Esophagus squamous epithelium (tissue), 5 donors: Measurements from ENCODE around the gene ZC3H12A. TPM values are rescaled to one million over a fixed set of nuclear protein-coding genes. Genes with fewer than 3 reads are reported as not detected.
A peak's percentile ranks its signal among the peaks of the same experiment; 100 is the strongest.

ENCODE experiments used
- DNase-seq: peaks from one replicate; lab custom pipeline; 2025; lab: John Stamatoyannopoulos, UW
- H3K27ac ChIP-seq, 4 donors: fragments of 200-600 bp; sonication (generic); one replicate each; pipeline ENCODE4 v1.5.1; 2016 to 2019; ENCODE audit warnings: mild to moderate bottlenecking in 1 of 4
- H3K27me3 ChIP-seq, 4 donors: fragments of 200-600 bp; sonication (generic); 1 replicate in 3 of 4; 2 replicates in 1 of 4; pipeline versions ENCODE4 v1.5.1 to v1.6.0; 2017 to 2021; ENCODE audit warnings: antibody characterized with exemption in 1 of 4
- H3K36me3 ChIP-seq, 3 donors: fragments of 200-600 bp; sonication (generic); one replicate each; pipeline ENCODE4 v1.5.1; 2016 to 2019
- H3K4me1 ChIP-seq, 3 donors: fragments of 200-600 bp; sonication (generic); one replicate each; pipeline ENCODE4 v1.5.1; 2017 to 2019
- H3K4me3 ChIP-seq, 4 donors: fragments of 200-600 bp; sonication (generic); 1 replicate in 3 of 4; 2 replicates in 1 of 4; pipeline ENCODE4 v1.5.1; 2016 to 2019; ENCODE audit warnings: mild to moderate bottlenecking in 2 of 4, moderate library complexity in 1 of 4
- H3K9me3 ChIP-seq, 3 donors: fragments of 200-600 bp; sonication (generic); one replicate each; pipeline ENCODE4 v1.5.1; 2016 to 2019
- POLR2A ChIP-seq, 4 donors: fragments of 450-650 bp; IDR thresholded peaks; one replicate each; pipeline ENCODE4 v1.6.1; 2017; ENCODE audit warnings: antibody characterized with exemption in 4 of 4, mild to moderate bottlenecking in 4 of 4, moderate library complexity in 3 of 4
- WGBS, 2 donors: methylation state at CpG; one replicate each; pipeline ENCODE4 v1.1.5; 2018; 5-methylcytosine and 5-hydroxymethylcytosine counted together
- intact Hi-C: fragments of 100-400 bp; cut with DNase I; formaldehyde crosslinking; loops from one replicate; pipeline ENCODE4 v1.15.0; 2022
- total RNA-seq, 4 donors: library from RNA; depleted of rRNA; stranded (reverse); fragments of >200 nt; gene quantifications; one replicate each; pipeline ENCODE4 v1.1.0, GENCODE V29; 2016
- TF ChIP-seq, protein P1 (sequence below), 6 experiments: fragments of 450-650 bp in 4 of 6; fragments of 200-600 bp in 2 of 6; sonication (generic) in 2 of 6; IDR thresholded peaks; one replicate each; pipeline ENCODE4 v1.5.1; 2016 to 2019; ENCODE audit warnings: antibody characterized with exemption in 6 of 6, mild to moderate bottlenecking in 4 of 6, moderate library complexity in 4 of 6
- donor health status: DM: yes; HTN: yes; CAD: no.

ZC3H12A gene
- total RNA-seq, 4 donors from 2014 or later = 11.6 to 132 (median 49.0) TPM

DNA sequence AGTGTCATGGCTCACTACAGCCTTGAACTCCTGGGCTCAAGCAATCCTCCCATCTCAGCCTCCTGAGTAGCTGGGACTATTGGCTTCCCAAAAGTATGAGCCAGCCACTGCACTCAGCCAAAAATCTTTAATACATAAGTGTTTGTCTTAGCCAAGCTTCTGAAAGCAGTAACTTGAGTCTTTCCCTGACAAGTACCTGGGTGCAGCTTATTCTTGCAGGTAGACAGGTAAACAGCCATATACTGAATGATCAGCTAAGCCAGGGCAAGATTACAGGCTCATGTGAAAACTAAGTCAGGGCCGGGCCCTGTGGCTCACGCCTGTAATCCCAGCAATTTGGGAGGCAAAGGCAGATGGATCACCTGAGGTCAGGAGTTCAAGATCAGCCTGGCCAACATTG is 32.4 kb downstream of the ZC3H12A start:
- intact Hi-C loops = no loop called here
- DNase-seq = no peak
- no peak overlapping the region for H3K27ac ChIP-seq
- H3K9me3 ChIP-seq = no peaks in the 10 kb centered on the region
- H3K4me1 ChIP-seq = peaks cover 0 to 3% (median 0%) of the 10 kb centered on the region in 3 donors
- H3K4me3 ChIP-seq = no peak overlapping the region
- TF ChIP-seq, protein P1, sequence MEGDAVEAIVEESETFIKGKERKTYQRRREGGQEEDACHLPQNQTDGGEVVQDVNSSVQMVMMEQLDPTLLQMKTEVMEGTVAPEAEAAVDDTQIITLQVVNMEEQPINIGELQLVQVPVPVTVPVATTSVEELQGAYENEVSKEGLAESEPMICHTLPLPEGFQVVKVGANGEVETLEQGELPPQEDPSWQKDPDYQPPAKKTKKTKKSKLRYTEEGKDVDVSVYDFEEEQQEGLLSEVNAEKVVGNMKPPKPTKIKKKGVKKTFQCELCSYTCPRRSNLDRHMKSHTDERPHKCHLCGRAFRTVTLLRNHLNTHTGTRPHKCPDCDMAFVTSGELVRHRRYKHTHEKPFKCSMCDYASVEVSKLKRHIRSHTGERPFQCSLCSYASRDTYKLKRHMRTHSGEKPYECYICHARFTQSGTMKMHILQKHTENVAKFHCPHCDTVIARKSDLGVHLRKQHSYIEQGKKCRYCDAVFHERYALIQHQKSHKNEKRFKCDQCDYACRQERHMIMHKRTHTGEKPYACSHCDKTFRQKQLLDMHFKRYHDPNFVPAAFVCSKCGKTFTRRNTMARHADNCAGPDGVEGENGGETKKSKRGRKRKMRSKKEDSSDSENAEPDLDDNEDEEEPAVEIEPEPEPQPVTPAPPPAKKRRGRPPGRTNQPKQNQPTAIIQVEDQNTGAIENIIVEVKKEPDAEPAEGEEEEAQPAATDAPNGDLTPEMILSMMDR (IDR thresholded peaks at IDR 0.05) = no peak
- TF ChIP-seq POLR2A (IDR thresholded peaks at IDR 0.05) = no peak
- WGBS, 2 donors = 86 to 90% methylated on average over 2 of the region's 2 CpGs
- no peaks in the 10 kb centered on the region for H3K27me3 ChIP-seq
- peaks cover under 1 to 97% (median 12%) of the 10 kb centered on the region in 3 donors for H3K36me3 ChIP-seq

DNA sequence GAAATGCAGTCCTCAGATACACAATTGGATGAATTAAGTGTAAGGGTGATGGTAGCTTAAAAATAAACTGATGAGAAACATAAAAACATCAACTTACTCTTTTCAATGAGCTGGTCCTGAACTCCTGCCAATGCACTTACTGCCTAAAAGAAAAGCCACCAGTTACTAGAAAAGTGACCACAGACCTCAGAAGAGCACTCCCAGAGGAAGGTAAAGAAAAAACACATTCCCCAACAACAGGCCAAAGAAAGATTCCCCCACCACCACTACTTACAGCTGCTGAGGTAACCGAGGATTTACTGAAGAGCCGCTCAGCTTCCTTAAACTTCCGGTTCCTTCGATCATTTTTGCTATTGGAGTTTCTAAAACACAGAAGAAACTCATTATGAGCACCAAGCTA is 34.8 kb downstream of the ZC3H12A start:
- no peak for DNase-seq
- Histone ChIP-seq H3K4me3 (no peak overlapping the region), H3K36me3 (peaks cover 0 to 87% (median 15%) of the 10 kb centered on the region in 3 donors), H3K9me3 (no peaks in the 10 kb centered on the region), H3K27me3 (no peaks in the 10 kb centered on the region), H3K4me1 (peaks cover 6 to 28% (median 8%) of the 10 kb centered on the region in 3 donors), H3K27ac (no peak overlapping the region)
- TF ChIP-seq, protein P1 (IDR thresholded peaks at IDR 0.05) = no peak
- no peak for TF ChIP-seq POLR2A (IDR thresholded peaks at IDR 0.05)
- intact Hi-C loops = no loop called here
- WGBS, 2 donors = 81 to 87% methylated on average over 4 of the region's 4 CpGs

DNA sequence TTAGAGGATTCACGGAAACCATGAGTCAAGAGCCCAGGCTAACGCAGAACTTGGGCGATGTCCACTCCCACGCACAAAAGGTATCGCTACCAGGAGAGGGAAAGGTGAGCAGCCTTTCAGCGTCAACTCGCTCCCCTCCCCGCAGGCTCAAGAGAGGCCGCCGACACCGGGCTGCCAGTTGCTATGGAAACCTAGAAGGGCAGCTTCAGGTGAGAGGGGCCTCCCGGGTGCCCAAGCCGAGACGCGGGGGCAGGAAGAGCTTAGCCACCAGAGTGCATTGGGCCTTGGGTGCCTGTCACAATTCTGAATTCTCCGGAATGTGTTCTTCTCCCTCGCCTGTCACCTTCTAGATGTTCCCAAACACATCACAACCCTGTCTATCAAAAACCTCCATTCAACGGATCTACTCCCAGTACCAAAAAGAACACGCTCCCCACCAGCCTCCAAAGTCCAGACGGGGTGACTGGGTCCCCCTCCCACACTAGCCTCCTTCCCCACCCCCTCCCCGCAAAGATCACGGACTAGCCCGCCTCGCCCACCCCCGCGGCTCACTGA is 39.5 kb downstream of the ZC3H12A start:
- peaks cover 8 to 34% (median 12%) of the 10 kb centered on the region in 3 donors for H3K4me1 ChIP-seq
- peaks cover 0 to 40% (median 9%) of the 10 kb centered on the region in 3 donors for H3K36me3 ChIP-seq
- peak overlapping the region; percentile 92 to 97 (median 96) for H3K27ac ChIP-seq
- no peak for TF ChIP-seq POLR2A (IDR thresholded peaks at IDR 0.05)
- TF ChIP-seq, protein P1 (IDR thresholded peaks at IDR 0.05) = no peak
- no peak for DNase-seq
- WGBS, 2 donors = 0 to 3% methylated on average over 12 to 23 of the region's 26 CpGs
- intact Hi-C loops = no loop called here
- no peaks in the 10 kb centered on the region for H3K27me3 ChIP-seq
- no peaks in the 10 kb centered on the region for H3K9me3 ChIP-seq
- peak overlapping the region; percentile 75 to 100 (median 84) for H3K4me3 ChIP-seq

DNA sequence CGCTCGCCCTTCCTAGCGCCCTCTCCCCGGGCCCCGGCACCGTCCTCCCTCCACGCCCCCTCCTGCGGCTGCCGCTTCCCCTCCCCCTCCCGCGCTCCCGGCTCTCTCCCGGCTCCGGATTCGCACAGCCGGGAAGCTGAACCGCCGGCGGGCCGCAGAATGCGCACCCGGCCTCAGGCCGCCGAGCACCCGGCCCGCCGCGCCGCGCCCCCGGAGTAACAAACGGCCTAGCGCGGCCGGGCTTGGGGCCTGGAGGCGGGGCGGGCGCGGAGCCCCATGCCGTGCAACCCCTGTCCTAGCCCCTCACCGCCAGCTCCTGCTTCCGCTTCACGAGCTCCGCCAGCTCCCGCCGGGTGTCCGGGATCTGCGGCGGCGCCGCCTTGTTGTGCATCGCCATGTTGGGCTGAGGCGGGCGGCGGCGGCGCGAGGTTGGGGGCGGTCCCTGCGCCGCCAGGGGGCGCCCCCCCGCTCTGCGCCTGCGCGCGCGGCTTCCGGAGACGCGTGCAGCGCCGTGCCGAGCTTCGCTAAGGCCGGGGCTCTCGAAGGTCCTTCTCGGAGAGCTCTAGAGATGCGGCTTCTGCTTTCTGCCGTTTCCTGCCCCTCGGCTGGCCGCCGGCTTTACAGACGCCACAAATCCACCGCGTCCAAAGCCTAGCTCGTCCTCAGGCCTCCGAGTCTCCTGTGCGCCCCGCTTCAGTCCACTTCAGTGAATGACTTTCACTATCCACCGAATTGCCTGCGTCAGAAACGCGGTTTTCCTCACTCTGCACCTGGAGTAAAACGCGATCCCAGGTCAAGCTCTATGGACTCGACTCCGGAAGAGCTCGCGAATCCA is 40.2 kb downstream of the ZC3H12A start, which contains the start of gene MEAF6:
TSS of gene MEAF6 (minus strand) at position 417 of the 835 bp plus-strand sequence. CDS start at position 397, 20 bp downstream.
- peak; percentile 45 for DNase-seq
- Histone ChIP-seq H3K27ac (peak within 1 kb of the TSS; percentile 92 to 97 (median 96)), H3K36me3 (peaks cover 0 to 33% (median 9%) of the 10 kb centered on the region in 3 donors), H3K4me3 (peak within 1 kb of the TSS; percentile 75 to 100 (median 84)), H3K27me3 (no peaks in the 10 kb centered on the region), H3K4me1 (peaks cover 8 to 34% (median 12%) of the 10 kb centered on the region in 3 donors), H3K9me3 (no peaks in the 10 kb centered on the region)
- TF ChIP-seq, protein P1 (IDR thresholded peaks at IDR 0.05) = peak; percentile 49 to 93 (median 82)
- peak in 3 of 4 donors; percentile 35 to 84 (median 76) for TF ChIP-seq POLR2A (IDR thresholded peaks at IDR 0.05)
- WGBS, 2 donors = 0 to 1% methylated on average over 11 to 22 of the region's 100 CpGs
- intact Hi-C loops = no loop called here
